SK-N-SH (cell line): ENCODE data around the gene GFPT1. TPM values are rescaled to one million over a fixed set of nuclear protein-coding genes. Genes with fewer than 3 reads are reported as not detected.

Source experiments
- CTCF ChIA-PET: fragments of 300-600, 350-600 bp; formaldehyde crosslinking; extraction: SDS; loops from one replicate; lab custom pipeline; 2021; lab: Yijun Ruan, JAX
- POLR2A ChIA-PET: fragments of 350-600 bp; sonication (Branson Sonifier 250); formaldehyde crosslinking; extraction: SDS; loops from one replicate; lab custom pipeline; 2020; ENCODE audit warnings: antibody characterized with exemption, inconsistent platforms; lab: Yijun Ruan, JAX
- DNase-seq: peaks from one replicate; pipeline ENCODE4 v3.0.0; 2012
- H2AFZ ChIP-seq: fragments of 200-600 bp; sonication (generic); 2 replicates; pipeline ENCODE4 v1.8.1; 2016; ENCODE audit warnings: antibody characterized with exemption, mild to moderate bottlenecking, low read depth
- H3F3A ChIP-seq: fragments of 200-600 bp; sonication (generic); replicated peaks from 2 replicates; pipeline ENCODE3; 2016; ENCODE audit warnings: antibody characterized with exemption, mild to moderate bottlenecking; ENCODE audit not compliant: insufficient read depth
- H3K27ac ChIP-seq, 2 experiments: fragments of 200-500 bp in 1 of 2; fragments of 200-600 bp in 1 of 2; sonication (Bioruptor generic) in 1 of 2; sonication (generic), shearing (Covaris generic) in 1 of 2; 2 replicates each; pipeline versions ENCODE4 v1.5.1 to v1.6.1; 2014 to 2016; ENCODE audit warnings: low read depth in 2 of 2, inconsistent platforms in 1 of 2, low read length in 1 of 2, mild to moderate bottlenecking in 1 of 2, mixed read lengths in 1 of 2
- H3K27me3 ChIP-seq: fragments of 200-600 bp; sonication (generic), shearing (Covaris generic); 2 replicates; pipeline ENCODE4 v1.6.1; 2016; ENCODE audit warnings: mixed run types; ENCODE audit not compliant: insufficient read depth
- H3K36me3 ChIP-seq, 2 experiments: fragments of 200-500 bp in 1 of 2; fragments of 200-600 bp in 1 of 2; sonication (Bioruptor generic) in 1 of 2; sonication (generic) in 1 of 2; replicated peaks in 1 of 2; 2 replicates each; pipeline versions ENCODE3 to v1.5.1; 2014 to 2016; ENCODE audit warnings: low read length in 1 of 2, mild to moderate bottlenecking in 1 of 2; ENCODE audit not compliant: insufficient read depth in 2 of 2, control insufficient read depth in 1 of 2
- H3K4me1 ChIP-seq, 2 experiments: fragments of 200-500 bp in 1 of 2; fragments of 200-600 bp in 1 of 2; sonication (Bioruptor generic) in 1 of 2; sonication (generic), shearing (Covaris generic) in 1 of 2; 2 replicates each; pipeline versions ENCODE4 v1.5.1 to v1.6.1; 2014 to 2016; ENCODE audit warnings: low read depth in 1 of 2, low read length in 1 of 2, mixed run types in 1 of 2; ENCODE audit not compliant: insufficient read depth in 2 of 2, control insufficient read depth in 1 of 2
- H3K4me2 ChIP-seq: fragments of 200-600 bp; sonication (generic), shearing (Covaris generic); 2 replicates; pipeline ENCODE4 v1.6.1; 2017; ENCODE audit warnings: mixed run types
- H3K4me3 ChIP-seq, 2 experiments: fragments of 200-500 bp in 1 of 2; fragments of 200-600 bp in 1 of 2; sonication (Bioruptor generic) in 1 of 2; sonication (generic), shearing (Covaris generic) in 1 of 2; 2 replicates each; pipeline versions ENCODE4 v1.5.1 to v1.8.1; 2014 to 2016; ENCODE audit warnings: low read depth in 2 of 2, inconsistent platforms in 1 of 2, low read length in 1 of 2, mild to moderate bottlenecking in 1 of 2, mixed read lengths in 1 of 2, moderate library complexity in 1 of 2
- H3K79me2 ChIP-seq: fragments of 200-600 bp; sonication (generic); 2 replicates; pipeline ENCODE4 v1.8.1; 2017; ENCODE audit warnings: mild to moderate bottlenecking; ENCODE audit not compliant: insufficient read depth
- H3K9ac ChIP-seq: fragments of 200-600 bp; sonication (generic); 2 replicates; pipeline ENCODE4 v1.6.1; 2017; ENCODE audit warnings: mixed run types
- H3K9me2 ChIP-seq: fragments of 200-600 bp; sonication (generic); 2 replicates; pipeline ENCODE4 v1.6.1; 2017; ENCODE audit warnings: mixed run types
- H3K9me3 ChIP-seq: fragments of 200-600 bp; sonication (generic); 2 replicates; pipeline ENCODE4 v1.6.1; 2017; ENCODE audit warnings: mixed run types, mild to moderate bottlenecking, moderate library complexity
- H4K20me1 ChIP-seq: fragments of 200-600 bp; sonication (generic); 2 replicates; pipeline ENCODE4 v1.6.1; 2017; ENCODE audit warnings: mild to moderate bottlenecking, mixed run types; ENCODE audit not compliant: insufficient read depth
- CHD2 ChIP-seq: fragments of 150-350 bp; IDR thresholded peaks from 2 replicates; pipeline ENCODE4 v1.6.1; 2018; ENCODE audit warnings: low read length; ENCODE audit not compliant: partially characterized antibody
- EP300 ChIP-seq, 2 experiments: IDR thresholded peaks; 2 replicates each; pipeline versions ENCODE4 v1.4.0 to v1.6.1; 2012; ENCODE audit warnings: borderline replicate concordance in 1 of 2, low read depth in 1 of 2, low read length in 1 of 2
- EZH2phosphoT487 ChIP-seq: fragments of 200-600 bp; sonication (generic); IDR thresholded peaks from 2 replicates; pipeline ENCODE4 v1.6.1; 2017; ENCODE audit warnings: low read depth, mixed run types, mild to moderate bottlenecking, antibody characterized with exemption, moderate library complexity, borderline replicate concordance
- FOXM1 ChIP-seq: IDR thresholded peaks from 2 replicates; pipeline ENCODE4 v1.4.0; 2012; ENCODE audit warnings: low read depth, mild to moderate bottlenecking
- GABPA ChIP-seq: IDR thresholded peaks from 2 replicates; pipeline ENCODE4 v1.4.0; 2012; ENCODE audit warnings: low read depth, mild to moderate bottlenecking
- GATA2 ChIP-seq: sonication (generic); formaldehyde crosslinking; IDR thresholded peaks from 2 replicates; pipeline ENCODE4 v1.5.0; 2020; ENCODE audit warnings: mild to moderate bottlenecking, missing genetic modification reagents
- MXI1 ChIP-seq: IDR thresholded peaks from 2 replicates; pipeline ENCODE4 v1.6.1; 2012; ENCODE audit warnings: mild to moderate bottlenecking, low read depth, low read length, improper control_type of control experiment
- NFIC ChIP-seq: IDR thresholded peaks from 2 replicates; pipeline ENCODE4 v1.4.0; 2012; ENCODE audit warnings: borderline replicate concordance
- NRF1 ChIP-seq: IDR thresholded peaks from 2 replicates; pipeline ENCODE4 v1.6.1; 2012; ENCODE audit warnings: low read depth, mild to moderate bottlenecking, low read length
- SIN3A ChIP-seq: IDR thresholded peaks from 2 replicates; pipeline ENCODE4 v1.6.1; 2012; ENCODE audit warnings: low read depth, mild to moderate bottlenecking, low read length, moderate library complexity, borderline replicate concordance
- WGBS: methylation state at CpG from one replicate; pipeline ENCODE4 v1.1.6; 2017; ENCODE audit warnings: low lambda C conversion rate; 5-methylcytosine and 5-hydroxymethylcytosine counted together
- polyA plus RNA-seq, 3 experiments: library from polyadenylated mRNA; depleted of rRNA; stranded (reverse); fragments of >200 nt; gene quantifications; 2 replicates each; pipeline ENCODE4 v1.2.3, GENCODE V29; 2012
- TF ChIP-seq, protein P1 (sequence below): fragments of 150-350 bp; IDR thresholded peaks from 2 replicates; pipeline ENCODE4 v1.6.1; 2016; ENCODE audit warnings: mild to moderate bottlenecking, low read depth, low read length
- TF ChIP-seq, protein P2 (sequence below): IDR thresholded peaks from 2 replicates; pipeline ENCODE4 v1.6.1; 2012; ENCODE audit warnings: mild to moderate bottlenecking, low read depth, low read length, moderate library complexity
- TF ChIP-seq, protein P3 (sequence below): IDR thresholded peaks from 2 replicates; pipeline ENCODE4 v1.4.0; 2012; ENCODE audit warnings: low read depth, borderline replicate concordance

Gene GFPT1
- polyA plus RNA-seq, 1 of the 3 experiments (the other 2 are of a cell fraction) = 6.0 TPM

DNA sequence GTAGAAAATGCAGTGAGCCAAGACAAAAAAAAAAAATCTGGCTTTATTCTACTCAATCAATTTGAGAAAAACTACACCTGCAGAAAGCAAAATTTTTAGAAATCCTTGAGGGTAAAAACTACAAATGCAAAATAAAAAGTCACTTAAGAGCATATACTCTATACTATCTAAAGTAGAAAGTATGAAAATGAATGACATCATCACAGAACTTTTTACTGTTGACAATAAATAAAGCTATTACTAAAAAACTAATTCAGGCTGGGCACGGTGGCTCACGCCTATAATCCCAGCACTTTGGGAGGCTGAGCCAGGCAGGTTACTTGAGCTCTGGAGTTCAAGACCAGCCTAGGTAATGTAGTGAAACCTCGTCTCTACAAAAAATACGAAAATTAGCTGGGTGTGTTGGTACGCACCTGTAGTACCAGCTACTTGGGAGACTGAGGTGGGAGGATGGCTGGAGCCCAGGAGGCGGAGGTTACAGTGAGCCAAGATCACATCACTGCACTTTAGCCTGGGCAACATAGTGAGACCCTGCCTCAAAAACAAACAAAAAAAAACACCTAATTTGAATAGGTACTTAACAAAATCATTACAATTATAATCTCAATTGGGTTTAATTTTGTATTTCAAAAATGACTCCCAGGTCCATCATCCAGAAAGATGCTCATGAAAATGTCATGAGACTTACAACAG lies 42.6 kb upstream of the GFPT1 start:
- ChIA-PET CTCF (no interaction called here), POLR2A (no interaction called here)
- H3F3A ChIP-seq = peaks cover 9% of the 10 kb centered on the region
- no peaks in the 10 kb centered on the region for H3K9me2 ChIP-seq
- H3K4me2 ChIP-seq = no peak overlapping the region
- no peak overlapping the region for H3K4me3 ChIP-seq
- no peak overlapping the region for H3K27ac ChIP-seq
- H4K20me1 ChIP-seq = no peaks in the 10 kb centered on the region
- peaks cover 3 to 44% of the 10 kb centered on the region in 2 experiments for H3K36me3 ChIP-seq
- DNase-seq = no peak
- no peaks in the 10 kb centered on the region for H3K9me3 ChIP-seq
- 97% methylated on average over 6 of the region's 6 CpGs for WGBS
- no peaks in the 10 kb centered on the region; a peak in 1 of 4 replicates for H3K4me1 ChIP-seq
- H3K27me3 ChIP-seq = no peaks in the 10 kb centered on the region
- no peak for TF ChIP-seq EP300 (IDR thresholded peaks at IDR 0.05; ENCODE audit: borderline replicate concordance in 1 of 2, low read depth in 1 of 2, low read length in 1 of 2)
- no peak overlapping the region for H2AFZ ChIP-seq
- H3K9ac ChIP-seq = no peak overlapping the region
- H3K79me2 ChIP-seq = peaks cover 22% of the 10 kb centered on the region; the same call in 1 of the 2 replicates

DNA sequence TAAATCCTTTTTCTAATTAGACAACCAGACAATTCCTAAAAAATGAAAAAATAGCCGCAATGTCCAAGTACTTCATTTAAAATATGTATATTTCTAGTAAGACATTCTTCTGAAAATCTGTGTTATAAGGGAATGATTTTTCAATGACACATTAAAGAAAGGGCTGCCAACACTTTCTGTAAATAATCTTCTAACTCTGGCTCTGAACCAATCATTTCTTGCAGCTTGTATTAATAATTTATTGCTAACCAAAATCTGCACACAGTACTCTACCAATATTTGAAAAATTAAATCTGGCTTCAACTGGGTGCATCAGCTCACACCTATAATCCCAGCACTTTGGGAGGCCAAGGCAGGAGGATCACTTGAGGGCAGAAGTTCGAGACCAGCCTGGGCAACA lies 42.0 kb upstream of the GFPT1 start:
- H3K36me3 ChIP-seq = peaks cover 3 to 44% of the 10 kb centered on the region in 2 experiments
- WGBS = 91% methylated on average over 2 of the region's 2 CpGs

DNA sequence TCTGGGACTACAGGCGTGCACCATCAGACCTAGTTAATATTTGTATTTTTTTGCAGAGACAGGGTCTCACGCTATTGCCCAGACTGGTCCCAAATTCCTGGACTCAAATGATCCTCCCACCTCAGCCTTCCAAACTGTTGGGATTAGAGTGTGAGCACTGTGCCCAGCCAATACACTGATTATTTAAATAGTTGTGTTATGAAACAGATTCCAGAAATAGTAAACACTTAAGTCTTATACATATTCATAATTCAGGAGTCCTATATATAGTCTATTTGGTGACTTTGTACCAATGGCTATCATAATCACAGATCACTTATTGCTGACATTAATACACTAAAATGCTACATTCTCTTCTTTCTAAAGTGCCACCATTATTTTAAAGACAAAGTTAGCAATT lies 37.4 kb upstream of the GFPT1 start:
- Histone ChIP-seq H3K4me2 (no peak overlapping the region), H3K4me3 (no peak overlapping the region), H3K27ac (no peak overlapping the region), H2AFZ (no peak overlapping the region), H4K20me1 (no peaks in the 10 kb centered on the region), H3F3A (peaks cover 9% of the 10 kb centered on the region), H3K9me3 (no peaks in the 10 kb centered on the region), H3K4me1 (no peaks in the 10 kb centered on the region), H3K9me2 (no peaks in the 10 kb centered on the region), H3K79me2 (peaks cover 4% of the 10 kb centered on the region), H3K36me3 (peaks cover 0 to 36% of the 10 kb centered on the region in 2 experiments), H3K27me3 (no peaks in the 10 kb centered on the region), H3K9ac (no peak overlapping the region)
- ChIA-PET POLR2A (no interaction called here), CTCF (no interaction called here)
- 97% methylated on average over 2 of the region's 2 CpGs for WGBS
- DNase-seq = no peak
- TF ChIP-seq, protein P1, sequence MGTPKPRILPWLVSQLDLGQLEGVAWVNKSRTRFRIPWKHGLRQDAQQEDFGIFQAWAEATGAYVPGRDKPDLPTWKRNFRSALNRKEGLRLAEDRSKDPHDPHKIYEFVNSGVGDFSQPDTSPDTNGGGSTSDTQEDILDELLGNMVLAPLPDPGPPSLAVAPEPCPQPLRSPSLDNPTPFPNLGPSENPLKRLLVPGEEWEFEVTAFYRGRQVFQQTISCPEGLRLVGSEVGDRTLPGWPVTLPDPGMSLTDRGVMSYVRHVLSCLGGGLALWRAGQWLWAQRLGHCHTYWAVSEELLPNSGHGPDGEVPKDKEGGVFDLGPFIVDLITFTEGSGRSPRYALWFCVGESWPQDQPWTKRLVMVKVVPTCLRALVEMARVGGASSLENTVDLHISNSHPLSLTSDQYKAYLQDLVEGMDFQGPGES = no peak
- TF ChIP-seq, protein P2, sequence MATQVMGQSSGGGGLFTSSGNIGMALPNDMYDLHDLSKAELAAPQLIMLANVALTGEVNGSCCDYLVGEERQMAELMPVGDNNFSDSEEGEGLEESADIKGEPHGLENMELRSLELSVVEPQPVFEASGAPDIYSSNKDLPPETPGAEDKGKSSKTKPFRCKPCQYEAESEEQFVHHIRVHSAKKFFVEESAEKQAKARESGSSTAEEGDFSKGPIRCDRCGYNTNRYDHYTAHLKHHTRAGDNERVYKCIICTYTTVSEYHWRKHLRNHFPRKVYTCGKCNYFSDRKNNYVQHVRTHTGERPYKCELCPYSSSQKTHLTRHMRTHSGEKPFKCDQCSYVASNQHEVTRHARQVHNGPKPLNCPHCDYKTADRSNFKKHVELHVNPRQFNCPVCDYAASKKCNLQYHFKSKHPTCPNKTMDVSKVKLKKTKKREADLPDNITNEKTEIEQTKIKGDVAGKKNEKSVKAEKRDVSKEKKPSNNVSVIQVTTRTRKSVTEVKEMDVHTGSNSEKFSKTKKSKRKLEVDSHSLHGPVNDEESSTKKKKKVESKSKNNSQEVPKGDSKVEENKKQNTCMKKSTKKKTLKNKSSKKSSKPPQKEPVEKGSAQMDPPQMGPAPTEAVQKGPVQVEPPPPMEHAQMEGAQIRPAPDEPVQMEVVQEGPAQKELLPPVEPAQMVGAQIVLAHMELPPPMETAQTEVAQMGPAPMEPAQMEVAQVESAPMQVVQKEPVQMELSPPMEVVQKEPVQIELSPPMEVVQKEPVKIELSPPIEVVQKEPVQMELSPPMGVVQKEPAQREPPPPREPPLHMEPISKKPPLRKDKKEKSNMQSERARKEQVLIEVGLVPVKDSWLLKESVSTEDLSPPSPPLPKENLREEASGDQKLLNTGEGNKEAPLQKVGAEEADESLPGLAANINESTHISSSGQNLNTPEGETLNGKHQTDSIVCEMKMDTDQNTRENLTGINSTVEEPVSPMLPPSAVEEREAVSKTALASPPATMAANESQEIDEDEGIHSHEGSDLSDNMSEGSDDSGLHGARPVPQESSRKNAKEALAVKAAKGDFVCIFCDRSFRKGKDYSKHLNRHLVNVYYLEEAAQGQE = no peak
- no peak for TF ChIP-seq EZH2phosphoT487
- TF ChIP-seq NFIC = no peak
- no peak for TF ChIP-seq GATA2 (CRISPR knock-in tag)
- TF ChIP-seq CHD2 = no peak
- TF ChIP-seq MXI1 = no peak
- no peak for TF ChIP-seq GABPA

More for the DNA sequence above, 42.0 kb upstream of the GFPT1 start:
- Histone ChIP-seq H3K9ac (no peak overlapping the region), H2AFZ (no peak overlapping the region), H3K4me1 (no peaks in the 10 kb centered on the region), H3K4me2 (no peak overlapping the region), H3K9me3 (no peaks in the 10 kb centered on the region), H4K20me1 (no peaks in the 10 kb centered on the region), H3F3A (peaks cover 9% of the 10 kb centered on the region), H3K27me3 (no peaks in the 10 kb centered on the region), H3K4me3 (no peak overlapping the region), H3K27ac (peak overlapping the region in 1 of 2 experiments; percentile 1; a peak in 1 of 4 replicates), H3K79me2 (peaks cover 15% of the 10 kb centered on the region; the same call in 1 of the 2 replicates), H3K9me2 (no peaks in the 10 kb centered on the region)
- ChIA-PET POLR2A (no interaction called here), CTCF (no interaction called here)
- TF ChIP-seq EP300 (IDR thresholded peaks at IDR 0.05; ENCODE audit: borderline replicate concordance in 1 of 2, low read depth in 1 of 2, low read length in 1 of 2) = no peak
- TF ChIP-seq, protein P3, sequence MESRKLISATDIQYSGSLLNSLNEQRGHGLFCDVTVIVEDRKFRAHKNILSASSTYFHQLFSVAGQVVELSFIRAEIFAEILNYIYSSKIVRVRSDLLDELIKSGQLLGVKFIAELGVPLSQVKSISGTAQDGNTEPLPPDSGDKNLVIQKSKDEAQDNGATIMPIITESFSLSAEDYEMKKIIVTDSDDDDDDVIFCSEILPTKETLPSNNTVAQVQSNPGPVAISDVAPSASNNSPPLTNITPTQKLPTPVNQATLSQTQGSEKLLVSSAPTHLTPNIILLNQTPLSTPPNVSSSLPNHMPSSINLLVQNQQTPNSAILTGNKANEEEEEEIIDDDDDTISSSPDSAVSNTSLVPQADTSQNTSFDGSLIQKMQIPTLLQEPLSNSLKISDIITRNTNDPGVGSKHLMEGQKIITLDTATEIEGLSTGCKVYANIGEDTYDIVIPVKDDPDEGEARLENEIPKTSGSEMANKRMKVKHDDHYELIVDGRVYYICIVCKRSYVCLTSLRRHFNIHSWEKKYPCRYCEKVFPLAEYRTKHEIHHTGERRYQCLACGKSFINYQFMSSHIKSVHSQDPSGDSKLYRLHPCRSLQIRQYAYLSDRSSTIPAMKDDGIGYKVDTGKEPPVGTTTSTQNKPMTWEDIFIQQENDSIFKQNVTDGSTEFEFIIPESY = no peak
- TF ChIP-seq SIN3A = no peak
- TF ChIP-seq FOXM1 = no peak
- no peak for TF ChIP-seq NRF1
- no peak for DNase-seq
